HG03378 (cell line): ENCODE results near the gene PRADC1.
"Not testable (repeated sequence)": the region's sequence is repeated elsewhere in the genome, so short reads cannot be mapped to it uniquely, and the experiment has no call there.

ENCODE experiments used
- ATAC-seq: cut with Tn5 transposase; IDR thresholded peaks from one replicate; pipeline ENCODE4 v1.9.1; 2021; ENCODE audit warnings: mild to moderate bottlenecking, moderate library complexity; ENCODE audit not compliant: unreplicated experiment

PRADC1 gene

GRCh38 chr2:73205611-73206010, 27.4 kb downstream of the PRADC1 start:
- no peak for ATAC-seq

- ATAC-seq = no peak
These were observed 29.9 kb downstream of the PRADC1 start for GRCh38 chr2:73203055-73203681.

- ATAC-seq = no peak
These were observed 30.6 kb downstream of the PRADC1 start, which contains the start of gene NOTO for GRCh38 chr2:73202156-73203054. Gene NOTO, plus strand, starts transcription at chr2:73202574. Its CDS starts 93 bp downstream, at chr2:73202667.

GRCh38 chr2:73200281-73200680, 32.8 kb downstream of the PRADC1 start:
- ATAC-seq = not testable (repeated sequence)

- ATAC-seq = no peak
These were observed 35.5 kb downstream of the PRADC1 start for GRCh38 chr2:73197579-73197978.

GRCh38 chr2:73187549-73187948, 45.5 kb downstream of the PRADC1 start:
- ATAC-seq = no peak

- no peak for ATAC-seq
These were observed 47.1 kb downstream of the PRADC1 start for GRCh38 chr2:73185965-73186364.
